HUES48 (cell line): ENCODE measurements around the gene CBR1.
A peak's percentile ranks its signal among the peaks of the same experiment; 100 is the strongest.
"Not testable (repeated sequence)": the region's sequence is repeated elsewhere in the genome, so short reads cannot be mapped to it uniquely, and the experiment has no call there.

Source experiments
- H3K27ac ChIP-seq: one replicate; pipeline ENCODE4 v1.7.0; 2013; ENCODE audit warnings: low read depth, low read length, inconsistent platforms
- H3K27me3 ChIP-seq: 2 replicates; pipeline ENCODE4 v1.6.1; 2013; ENCODE audit warnings: mild to moderate bottlenecking, low read length; ENCODE audit not compliant: control insufficient read depth, insufficient read depth
- H3K36me3 ChIP-seq: 2 replicates; pipeline ENCODE4 v1.6.1; 2013; ENCODE audit warnings: low read length; ENCODE audit not compliant: control insufficient read depth, insufficient read depth
- H3K4me1 ChIP-seq: 2 replicates; pipeline ENCODE4 v1.6.1; 2013; ENCODE audit warnings: mild to moderate bottlenecking, low read length; ENCODE audit not compliant: control insufficient read depth, insufficient read depth
- H3K4me3 ChIP-seq: 2 replicates; pipeline ENCODE4 v1.5.1; 2013; ENCODE audit warnings: mild to moderate bottlenecking, low read depth, low read length
- H3K9ac ChIP-seq: 2 replicates; pipeline ENCODE4 v1.6.1; 2013; ENCODE audit warnings: mild to moderate bottlenecking, low read depth, low read length, moderate library complexity
- H3K9me3 ChIP-seq: 2 replicates; pipeline ENCODE4 v1.6.1; 2013; ENCODE audit warnings: low read length; ENCODE audit not compliant: control insufficient read depth, insufficient read depth

Gene CBR1

GRCh38 chr21:36099695-36100211, 29.9 kb downstream of the CBR1 start:
- Histone ChIP-seq H3K4me1 (peaks cover 49% of the 10 kb centered on the region), H3K27ac (peak overlapping the region; percentile 93)
- not testable (repeated sequence) for H3K4me3 ChIP-seq, H3K9ac ChIP-seq, H3K36me3 ChIP-seq, H3K27me3 ChIP-seq, H3K9me3 ChIP-seq

DNA sequence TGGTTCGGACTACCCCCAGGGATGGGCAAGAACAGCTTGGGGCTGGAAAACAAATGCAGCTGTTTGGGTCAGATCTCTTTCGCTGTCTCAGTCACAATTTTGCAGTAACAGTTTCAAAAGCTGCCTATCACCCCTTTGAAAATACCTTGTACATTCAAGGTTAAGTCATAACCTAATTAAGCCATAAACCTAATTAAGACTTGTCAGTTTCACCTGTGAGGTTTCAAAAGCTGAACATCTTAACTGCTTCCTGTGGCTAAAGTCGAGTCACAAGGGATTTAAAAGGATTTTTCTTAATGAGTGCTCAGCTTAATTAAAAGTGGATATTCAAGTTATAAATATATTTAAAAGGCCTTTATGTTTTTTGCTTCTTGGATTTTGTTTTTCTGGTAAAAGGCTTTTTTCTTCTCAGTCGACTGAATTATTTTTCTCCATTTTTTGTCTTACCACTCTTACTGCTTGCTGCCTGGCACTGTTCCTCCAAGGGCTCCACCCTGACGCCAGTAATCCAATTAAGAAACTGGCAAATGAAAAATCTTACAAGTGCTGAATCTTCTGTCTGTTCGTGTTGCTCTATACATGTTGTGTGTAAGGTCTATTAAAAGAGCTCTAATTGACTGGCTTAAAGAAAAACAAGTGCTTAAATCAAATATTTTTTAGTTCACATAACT, 31.3 kb downstream of the CBR1 start:
- no peak overlapping the region for H3K4me3 ChIP-seq
- H3K27me3 ChIP-seq, result no peaks in the 10 kb centered on the region
- peaks cover 56% of the 10 kb centered on the region for H3K4me1 ChIP-seq
- H3K9ac ChIP-seq, result 0 out of 2 replicates have a peak overlapping the region, but pooled peaks have one; percentile 17
- H3K36me3 ChIP-seq, result no peaks in the 10 kb centered on the region
- peaks cover 5% of the 10 kb centered on the region; the same call in 1 of the 2 replicates for H3K9me3 ChIP-seq
- peak overlapping the region; percentile 93 for H3K27ac ChIP-seq

- no peak overlapping the region for H3K27ac ChIP-seq
- H3K9me3 ChIP-seq, result peaks cover 5% of the 10 kb centered on the region; the same call in 1 of the 2 replicates
- H3K9ac ChIP-seq, result no peak overlapping the region
- peaks cover 42% of the 10 kb centered on the region for H3K4me1 ChIP-seq
- H3K27me3 ChIP-seq, result no peaks in the 10 kb centered on the region
- peaks cover 12% of the 10 kb centered on the region; the same call in 1 of the 2 replicates for H3K36me3 ChIP-seq
- no peak overlapping the region for H3K4me3 ChIP-seq
These were observed 33.6 kb downstream of the CBR1 start for GRCh38 chr21:36103434-36103833.

- H3K4me3 ChIP-seq, result peak overlapping the region; percentile 62
- peaks cover 33% of the 10 kb centered on the region for H3K4me1 ChIP-seq
- H3K27me3 ChIP-seq, result no peaks in the 10 kb centered on the region
- H3K27ac ChIP-seq, result no peak overlapping the region
- peak overlapping the region; percentile 34 for H3K9ac ChIP-seq
- H3K36me3 ChIP-seq, result peaks cover 23% of the 10 kb centered on the region
- H3K9me3 ChIP-seq, result peaks cover 5% of the 10 kb centered on the region; the same call in 1 of the 2 replicates
These were observed 34.8 kb downstream of the CBR1 start for GRCh38 chr21:36104317-36105300.

- Histone ChIP-seq H3K27ac (no peak overlapping the region), H3K4me1 (peaks cover 30% of the 10 kb centered on the region), H3K27me3 (no peaks in the 10 kb centered on the region), H3K9ac (peak overlapping the region; percentile 34), H3K9me3 (peaks cover 5% of the 10 kb centered on the region; the same call in 1 of the 2 replicates), H3K36me3 (peaks cover 24% of the 10 kb centered on the region), H3K4me3 (peak overlapping the region; percentile 62)
These were observed 35.6 kb downstream of the CBR1 start for GRCh38 chr21:36105327-36105842.

- H3K27ac ChIP-seq, result no peak overlapping the region
- H3K4me3 ChIP-seq, result no peak overlapping the region
- H3K9ac ChIP-seq, result no peak overlapping the region
- peaks cover 35% of the 10 kb centered on the region for H3K4me1 ChIP-seq
- H3K9me3 ChIP-seq, result no peaks in the 10 kb centered on the region
- H3K36me3 ChIP-seq, result peaks cover 30% of the 10 kb centered on the region
- H3K27me3 ChIP-seq, result no peaks in the 10 kb centered on the region
These were observed 40.0 kb downstream of the CBR1 start for GRCh38 chr21:36109868-36110267.

DNA sequence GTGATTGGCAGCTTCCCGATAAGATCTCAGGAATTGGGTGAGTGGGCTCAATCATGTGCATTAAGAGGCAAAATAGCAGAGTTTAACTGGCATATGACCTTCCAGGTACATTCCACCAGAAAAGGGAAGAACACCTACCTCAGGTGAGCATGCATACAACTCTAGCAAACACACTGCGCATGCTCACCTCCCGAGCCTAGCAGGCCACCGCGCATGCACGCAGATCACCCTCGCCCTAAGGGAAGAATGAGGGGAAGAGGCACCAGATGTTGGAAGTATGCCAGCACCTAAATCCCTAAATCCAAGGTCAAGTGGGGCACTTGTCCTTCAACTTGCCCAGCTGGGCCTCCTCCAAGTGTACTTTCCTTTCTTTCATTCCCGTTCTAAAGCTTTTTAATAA, 41.4 kb downstream of the CBR1 start:
- peaks cover 30% of the 10 kb centered on the region for H3K36me3 ChIP-seq
- H3K27me3 ChIP-seq, result no peaks in the 10 kb centered on the region
- H3K27ac ChIP-seq, result no peak overlapping the region
- no peak overlapping the region for H3K9ac ChIP-seq
- no peak overlapping the region for H3K4me3 ChIP-seq
- peaks cover 27% of the 10 kb centered on the region for H3K4me1 ChIP-seq
- no peaks in the 10 kb centered on the region for H3K9me3 ChIP-seq

DNA sequence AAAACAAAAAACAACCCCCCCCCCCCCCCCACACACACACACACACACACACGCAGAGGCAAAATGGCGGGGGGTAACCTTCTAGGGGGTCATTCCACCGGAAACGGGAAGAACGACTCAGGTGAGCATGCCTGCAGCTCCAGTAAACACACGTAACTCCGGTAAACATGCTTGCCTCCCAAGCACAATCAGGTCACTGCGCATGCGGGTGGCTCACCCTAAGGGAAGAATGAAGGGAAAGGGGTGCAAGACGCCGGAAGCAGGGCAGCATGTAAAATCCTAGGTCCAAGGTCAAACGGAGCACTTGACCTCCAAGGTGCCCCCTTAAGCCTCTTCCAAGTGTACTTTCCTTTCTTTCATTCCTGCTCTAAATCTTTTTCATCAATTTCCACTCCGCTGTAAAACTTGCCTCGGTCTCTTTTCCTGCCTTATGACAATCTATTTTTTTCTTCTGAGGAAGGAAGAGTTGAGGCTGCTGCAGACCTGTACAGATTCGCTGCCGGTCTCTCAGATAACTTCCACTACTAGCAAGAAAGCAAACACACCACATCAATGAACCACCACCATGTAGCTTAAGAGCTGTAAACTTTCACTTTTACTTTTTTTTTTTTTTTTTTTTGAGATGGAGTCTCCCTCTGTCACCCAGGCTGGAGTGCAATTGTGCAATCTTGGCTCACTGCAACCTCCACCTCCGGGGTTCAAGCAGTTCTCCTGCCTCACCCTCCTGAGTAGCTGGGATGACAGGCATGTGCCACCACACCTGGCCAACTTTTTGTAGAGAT, 44.0 kb downstream of the CBR1 start:
- Histone ChIP-seq H3K36me3 (peaks cover 15% of the 10 kb centered on the region), H3K4me1 (peaks cover 24% of the 10 kb centered on the region), H3K9ac (no peak overlapping the region), H3K27me3 (no peaks in the 10 kb centered on the region), H3K4me3 (no peak overlapping the region), H3K9me3 (no peaks in the 10 kb centered on the region), H3K27ac (no peak overlapping the region)

DNA sequence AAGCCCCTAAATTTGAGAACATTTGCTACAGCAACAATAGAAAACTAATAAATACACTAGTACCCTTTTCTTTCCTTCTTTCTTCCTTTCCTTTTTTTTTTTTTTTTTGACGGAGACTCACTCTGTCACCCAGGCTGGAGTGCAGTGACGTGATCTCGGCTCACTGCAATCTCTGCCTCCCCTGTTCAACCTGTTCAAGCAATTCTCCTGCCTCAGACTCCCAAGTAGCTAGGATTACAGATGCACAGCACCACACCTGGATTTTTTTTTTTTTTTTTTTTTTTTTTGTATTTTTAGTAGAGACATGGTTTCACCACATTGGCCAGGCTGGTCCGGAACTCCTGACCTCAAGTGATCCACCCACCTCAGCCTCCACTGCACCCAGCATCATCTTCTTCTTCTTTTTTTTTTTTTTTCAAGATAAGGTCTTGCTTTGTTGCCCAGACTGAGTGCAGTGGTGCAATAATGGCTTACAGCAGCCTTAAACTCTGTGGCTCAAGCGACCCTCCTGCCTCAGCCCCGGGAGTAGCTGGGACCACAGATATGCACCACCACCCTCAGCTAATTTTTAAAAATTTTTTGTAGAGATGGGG, 45.4 kb downstream of the CBR1 start:
- peaks cover 24% of the 10 kb centered on the region for H3K4me1 ChIP-seq
- H3K9me3 ChIP-seq, result no peaks in the 10 kb centered on the region
- H3K9ac ChIP-seq, result no peak overlapping the region
- H3K36me3 ChIP-seq, result peaks cover 7% of the 10 kb centered on the region; the same call in 1 of the 2 replicates
- no peaks in the 10 kb centered on the region for H3K27me3 ChIP-seq
- H3K27ac ChIP-seq, result no peak overlapping the region
- no peak overlapping the region for H3K4me3 ChIP-seq

DNA sequence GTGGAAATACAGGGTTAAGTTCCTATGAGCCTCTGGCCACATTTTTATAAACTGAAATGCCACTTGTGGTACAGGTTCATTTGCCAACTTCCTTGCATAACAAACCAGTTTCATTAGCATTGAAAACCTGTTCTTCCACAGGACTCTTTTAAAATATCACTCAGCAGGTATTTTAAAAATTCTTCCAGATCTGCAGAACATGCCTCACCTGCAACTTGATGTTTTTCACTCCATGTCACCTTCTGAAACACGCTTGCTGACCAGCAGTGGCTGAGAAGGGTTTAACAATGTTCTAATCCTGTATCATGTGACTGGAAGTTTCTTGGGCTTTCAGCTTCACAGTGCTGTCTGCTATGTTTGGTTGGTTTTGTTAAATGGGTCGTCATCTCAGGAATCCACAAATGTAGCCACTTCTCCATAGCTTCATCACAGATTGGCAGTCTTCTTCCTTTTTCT, 47.5 kb downstream of the CBR1 start:
- no peaks in the 10 kb centered on the region for H3K9me3 ChIP-seq
- no peak overlapping the region for H3K9ac ChIP-seq
- H3K4me1 ChIP-seq, result peaks cover 13% of the 10 kb centered on the region
- H3K4me3 ChIP-seq, result no peak overlapping the region
- H3K27me3 ChIP-seq, result no peaks in the 10 kb centered on the region
- H3K36me3 ChIP-seq, result no peaks in the 10 kb centered on the region
- H3K27ac ChIP-seq, result no peak overlapping the region
